ENCODE data around the gene RHOF.

RHOF gene

DNA sequence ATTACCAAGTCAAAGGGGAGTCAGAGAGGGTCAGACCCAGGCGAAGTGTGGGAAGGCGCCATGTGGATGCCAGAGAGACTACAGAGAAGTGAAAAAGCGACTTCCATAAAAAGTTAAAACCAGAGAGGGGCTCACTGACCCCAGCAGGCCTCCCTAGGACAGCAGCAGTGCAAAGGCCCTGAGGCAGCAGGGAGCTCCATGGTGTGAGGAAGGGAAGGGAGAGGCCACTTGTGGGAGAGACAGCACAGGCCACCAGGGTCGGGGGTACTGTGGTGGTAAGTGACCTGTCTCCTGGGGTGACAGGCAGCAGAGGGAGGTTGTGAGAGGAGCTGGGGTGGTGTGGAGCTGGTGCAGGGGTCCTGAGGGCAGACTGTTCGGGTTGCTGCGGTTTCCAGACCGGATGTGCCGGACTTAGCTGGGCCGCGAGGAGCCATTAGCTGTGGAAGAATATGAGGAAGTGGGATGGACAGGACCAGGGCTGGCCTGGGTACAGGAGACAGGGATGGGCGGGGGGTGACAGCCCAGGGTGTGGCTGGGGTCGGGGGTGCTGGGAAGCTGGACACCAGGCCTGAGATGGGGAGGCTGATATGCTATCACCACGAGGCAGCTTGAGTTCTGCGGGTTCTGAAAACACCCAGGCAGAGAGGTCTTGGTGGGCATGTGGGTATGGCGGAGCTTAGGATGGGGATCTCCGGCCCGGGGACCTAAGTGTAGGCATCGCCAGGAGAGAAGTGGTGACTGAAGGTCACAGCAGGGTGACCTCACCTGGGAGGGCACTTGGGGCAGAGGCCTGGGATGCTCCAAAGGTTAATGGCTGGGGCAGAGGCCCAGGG, 33.0 kb upstream of the RHOF start:
- H3K4me3 ChIP-seq (ENCODE audit: low read depth, low read length): no peak overlapping the region
- TF ChIP-seq, protein P1, sequence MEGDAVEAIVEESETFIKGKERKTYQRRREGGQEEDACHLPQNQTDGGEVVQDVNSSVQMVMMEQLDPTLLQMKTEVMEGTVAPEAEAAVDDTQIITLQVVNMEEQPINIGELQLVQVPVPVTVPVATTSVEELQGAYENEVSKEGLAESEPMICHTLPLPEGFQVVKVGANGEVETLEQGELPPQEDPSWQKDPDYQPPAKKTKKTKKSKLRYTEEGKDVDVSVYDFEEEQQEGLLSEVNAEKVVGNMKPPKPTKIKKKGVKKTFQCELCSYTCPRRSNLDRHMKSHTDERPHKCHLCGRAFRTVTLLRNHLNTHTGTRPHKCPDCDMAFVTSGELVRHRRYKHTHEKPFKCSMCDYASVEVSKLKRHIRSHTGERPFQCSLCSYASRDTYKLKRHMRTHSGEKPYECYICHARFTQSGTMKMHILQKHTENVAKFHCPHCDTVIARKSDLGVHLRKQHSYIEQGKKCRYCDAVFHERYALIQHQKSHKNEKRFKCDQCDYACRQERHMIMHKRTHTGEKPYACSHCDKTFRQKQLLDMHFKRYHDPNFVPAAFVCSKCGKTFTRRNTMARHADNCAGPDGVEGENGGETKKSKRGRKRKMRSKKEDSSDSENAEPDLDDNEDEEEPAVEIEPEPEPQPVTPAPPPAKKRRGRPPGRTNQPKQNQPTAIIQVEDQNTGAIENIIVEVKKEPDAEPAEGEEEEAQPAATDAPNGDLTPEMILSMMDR (IDR thresholded peaks at IDR 0.05; ENCODE audit: low read depth, low read length, missing control alignments): no peak
- in situ Hi-C loops (cut with HindIII; ENCODE audit: low sequenced_read_pairs): no loop called here
- no peak for DNase-seq (ENCODE audit: low read depth)

DNA sequence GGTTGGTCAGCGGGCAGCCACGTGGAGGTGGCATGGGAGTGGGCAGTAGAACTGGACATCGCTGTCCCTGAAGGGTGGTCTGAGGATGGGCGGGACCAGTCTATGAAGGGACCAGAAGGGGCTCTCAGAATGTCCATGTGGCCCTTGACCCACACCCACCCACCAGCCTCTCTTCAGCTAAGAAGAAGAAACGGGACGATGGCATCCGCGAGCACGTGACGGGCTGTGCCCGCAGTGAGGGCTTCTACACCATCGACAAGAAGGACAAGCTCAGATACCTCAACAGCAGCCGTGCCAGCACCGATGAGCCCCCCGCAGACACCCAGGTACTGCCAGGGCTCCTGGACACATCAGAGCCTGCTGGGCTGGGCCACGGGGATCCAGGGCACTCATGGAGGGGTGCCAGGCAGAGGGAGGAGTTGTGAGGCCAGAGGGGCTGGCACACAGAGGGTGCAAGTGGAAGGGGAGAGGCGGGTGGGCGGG, 31.6 kb upstream of the RHOF start:
- TF ChIP-seq, protein P1 (IDR thresholded peaks at IDR 0.05; ENCODE audit: low read depth, low read length, missing control alignments): no peak
- in situ Hi-C loops (cut with HindIII; ENCODE audit: low sequenced_read_pairs): no loop called here
- H3K4me3 ChIP-seq (ENCODE audit: low read depth, low read length): no peak overlapping the region
- DNase-seq (ENCODE audit: low read depth): no peak

GRCh38 chr12:121823727-121824115, 30.2 kb upstream of the RHOF start:
- no peak overlapping the region for H3K4me3 ChIP-seq (ENCODE audit: low read depth, low read length)
- in situ Hi-C loops (cut with HindIII; ENCODE audit: low sequenced_read_pairs): no loop called here
- TF ChIP-seq, protein P1 (IDR thresholded peaks at IDR 0.05; ENCODE audit: low read depth, low read length, missing control alignments): no peak
- DNase-seq (ENCODE audit: low read depth): no peak

- DNase-seq (ENCODE audit: low read depth): no peak
- in situ Hi-C loops (cut with HindIII; ENCODE audit: low sequenced_read_pairs): no loop called here
- H3K4me3 ChIP-seq (ENCODE audit: low read depth, low read length): no peak overlapping the region
- TF ChIP-seq, protein P1 (IDR thresholded peaks at IDR 0.05; ENCODE audit: low read depth, low read length, missing control alignments): no peak
Observed at GRCh38 chr12:121823101-121823726, 29.7 kb upstream of the RHOF start.

DNA sequence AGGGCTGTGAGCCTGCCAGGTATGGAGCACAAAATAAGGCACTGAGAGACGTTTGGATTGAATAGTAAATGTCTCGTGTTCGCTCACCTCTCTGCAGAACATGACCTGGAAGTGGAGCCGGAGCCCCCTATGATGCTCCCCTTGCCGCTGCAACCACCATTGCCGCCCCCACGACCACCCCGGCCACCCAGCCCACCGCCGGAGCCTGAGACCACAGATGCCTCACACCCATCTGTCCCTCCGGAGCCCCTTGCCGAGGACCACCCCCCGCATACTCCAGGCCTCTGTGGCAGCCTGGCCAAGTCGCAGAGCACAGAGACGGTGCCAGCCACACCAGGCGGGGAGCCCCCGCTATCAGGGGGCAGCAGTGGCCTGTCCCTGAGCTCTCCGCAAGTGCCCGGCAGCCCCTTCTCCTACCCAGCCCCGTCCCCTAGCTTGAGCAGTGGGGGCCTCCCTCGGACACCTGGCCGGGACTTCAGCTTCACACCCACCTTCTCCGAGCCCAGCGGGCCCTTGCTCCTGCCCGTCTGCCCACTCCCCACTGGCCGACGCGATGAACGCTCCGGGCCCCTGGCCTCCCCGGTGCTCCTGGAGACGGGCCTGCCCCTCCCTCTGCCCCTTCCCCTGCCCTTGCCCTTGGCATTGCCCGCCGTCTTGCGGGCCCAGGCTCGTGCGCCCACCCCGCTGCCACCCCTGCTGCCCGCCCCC, 29.1 kb upstream of the RHOF start:
- in situ Hi-C loops (cut with HindIII; ENCODE audit: low sequenced_read_pairs): no loop called here
- TF ChIP-seq, protein P1 (IDR thresholded peaks at IDR 0.05; ENCODE audit: low read depth, low read length, missing control alignments): no peak
- no peak overlapping the region for H3K4me3 ChIP-seq (ENCODE audit: low read depth, low read length)
- no peak for DNase-seq (ENCODE audit: low read depth)

DNA sequence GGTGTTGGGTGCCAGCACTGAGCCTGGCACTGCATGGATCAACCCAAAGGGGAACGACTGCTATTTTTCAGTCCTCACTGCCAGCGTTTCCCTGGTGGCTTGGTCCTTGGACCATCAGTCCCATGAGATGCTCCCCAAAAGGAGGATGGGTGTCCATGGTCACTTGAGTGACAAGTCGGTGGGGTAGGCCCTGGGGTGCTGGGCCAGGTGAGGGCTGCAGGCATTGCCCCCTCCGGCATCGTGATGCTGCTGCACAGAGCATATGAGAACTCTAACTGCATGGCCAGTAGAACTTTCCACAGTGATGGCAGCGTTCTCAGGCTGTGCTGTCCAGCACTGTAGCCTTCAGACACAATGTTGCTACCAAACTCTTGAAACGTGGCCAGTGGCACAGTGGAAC, 26.6 kb upstream of the RHOF start:
- TF ChIP-seq, protein P1 (IDR thresholded peaks at IDR 0.05; ENCODE audit: low read depth, low read length, missing control alignments): no peak
- in situ Hi-C loops (cut with HindIII; ENCODE audit: low sequenced_read_pairs): no loop called here
- no peak overlapping the region for H3K4me3 ChIP-seq (ENCODE audit: low read depth, low read length)
- no peak for DNase-seq (ENCODE audit: low read depth)
